Loucy (cell line): ENCODE results near the gene SLX9.

ENCODE experiments used
- EZH2phosphoT487 ChIP-seq: fragments of 200-600 bp; IDR thresholded peaks from 2 replicates; pipeline ENCODE4 v1.6.1; 2018; ENCODE audit warnings: antibody characterized with exemption, mild to moderate bottlenecking, moderate library complexity, borderline replicate concordance
- TF ChIP-seq, protein P1 (sequence below): fragments of 200-600 bp; sonication (generic); conservative IDR thresholded peaks from 2 replicates; pipeline ENCODE4 v1.5.1; 2014; ENCODE audit warnings: mild to moderate bottlenecking, antibody characterized with exemption, low read length

DNA sequence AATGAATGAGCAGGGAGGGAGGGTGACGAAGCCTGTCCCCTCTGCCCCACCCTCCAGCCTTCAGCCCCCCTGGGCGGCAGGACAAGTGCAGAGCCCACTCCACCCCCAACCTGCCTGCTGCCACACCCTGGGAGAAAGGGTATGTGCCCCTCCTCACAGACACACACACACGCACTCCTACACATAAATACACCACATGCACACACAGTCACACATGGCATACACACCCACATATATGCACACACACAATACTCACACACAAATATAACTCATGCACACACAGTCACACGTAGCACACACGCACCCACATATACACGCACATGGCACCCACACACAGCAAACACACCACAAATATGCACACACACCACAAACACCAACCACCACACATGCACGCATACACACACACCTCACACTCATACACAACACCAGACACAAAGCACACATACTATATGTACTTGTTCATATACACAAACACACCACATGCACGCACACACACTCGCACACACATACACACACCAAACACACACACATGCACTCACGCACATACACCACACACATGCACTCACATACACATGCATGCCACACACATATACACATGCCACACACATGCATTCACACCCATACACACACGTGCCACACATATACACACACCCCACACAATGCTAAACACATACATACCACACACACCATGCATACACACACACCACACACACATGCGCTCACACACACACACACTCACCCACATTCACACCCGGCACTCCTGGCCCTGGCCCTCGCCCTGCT, 35.5 kb upstream of the SLX9 start:
- TF ChIP-seq, protein P1, sequence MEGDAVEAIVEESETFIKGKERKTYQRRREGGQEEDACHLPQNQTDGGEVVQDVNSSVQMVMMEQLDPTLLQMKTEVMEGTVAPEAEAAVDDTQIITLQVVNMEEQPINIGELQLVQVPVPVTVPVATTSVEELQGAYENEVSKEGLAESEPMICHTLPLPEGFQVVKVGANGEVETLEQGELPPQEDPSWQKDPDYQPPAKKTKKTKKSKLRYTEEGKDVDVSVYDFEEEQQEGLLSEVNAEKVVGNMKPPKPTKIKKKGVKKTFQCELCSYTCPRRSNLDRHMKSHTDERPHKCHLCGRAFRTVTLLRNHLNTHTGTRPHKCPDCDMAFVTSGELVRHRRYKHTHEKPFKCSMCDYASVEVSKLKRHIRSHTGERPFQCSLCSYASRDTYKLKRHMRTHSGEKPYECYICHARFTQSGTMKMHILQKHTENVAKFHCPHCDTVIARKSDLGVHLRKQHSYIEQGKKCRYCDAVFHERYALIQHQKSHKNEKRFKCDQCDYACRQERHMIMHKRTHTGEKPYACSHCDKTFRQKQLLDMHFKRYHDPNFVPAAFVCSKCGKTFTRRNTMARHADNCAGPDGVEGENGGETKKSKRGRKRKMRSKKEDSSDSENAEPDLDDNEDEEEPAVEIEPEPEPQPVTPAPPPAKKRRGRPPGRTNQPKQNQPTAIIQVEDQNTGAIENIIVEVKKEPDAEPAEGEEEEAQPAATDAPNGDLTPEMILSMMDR, result no peak
- no peak for TF ChIP-seq EZH2phosphoT487
